ENCODE data around the gene SPRR2G.

DNA sequence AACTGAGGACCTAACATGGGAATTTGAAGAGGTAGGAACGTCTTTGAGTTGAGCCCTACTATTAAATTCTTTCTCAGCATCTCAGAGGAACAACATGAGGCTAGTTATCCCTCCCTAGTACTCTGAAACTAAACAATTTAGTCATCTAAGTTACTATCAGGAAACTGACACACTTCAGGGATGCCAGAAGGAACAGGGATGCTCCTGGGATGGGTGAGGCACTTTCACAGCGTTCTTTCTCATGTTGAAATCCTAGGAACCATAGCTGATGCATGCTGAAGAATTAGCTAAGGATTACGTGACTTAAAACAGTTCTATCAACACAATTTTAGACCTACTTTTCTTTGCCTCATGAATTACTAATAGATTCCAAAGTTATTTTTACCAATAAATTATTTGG, 1.8 kb upstream of the SPRR2G start:
- TF ChIP-seq, protein P1, sequence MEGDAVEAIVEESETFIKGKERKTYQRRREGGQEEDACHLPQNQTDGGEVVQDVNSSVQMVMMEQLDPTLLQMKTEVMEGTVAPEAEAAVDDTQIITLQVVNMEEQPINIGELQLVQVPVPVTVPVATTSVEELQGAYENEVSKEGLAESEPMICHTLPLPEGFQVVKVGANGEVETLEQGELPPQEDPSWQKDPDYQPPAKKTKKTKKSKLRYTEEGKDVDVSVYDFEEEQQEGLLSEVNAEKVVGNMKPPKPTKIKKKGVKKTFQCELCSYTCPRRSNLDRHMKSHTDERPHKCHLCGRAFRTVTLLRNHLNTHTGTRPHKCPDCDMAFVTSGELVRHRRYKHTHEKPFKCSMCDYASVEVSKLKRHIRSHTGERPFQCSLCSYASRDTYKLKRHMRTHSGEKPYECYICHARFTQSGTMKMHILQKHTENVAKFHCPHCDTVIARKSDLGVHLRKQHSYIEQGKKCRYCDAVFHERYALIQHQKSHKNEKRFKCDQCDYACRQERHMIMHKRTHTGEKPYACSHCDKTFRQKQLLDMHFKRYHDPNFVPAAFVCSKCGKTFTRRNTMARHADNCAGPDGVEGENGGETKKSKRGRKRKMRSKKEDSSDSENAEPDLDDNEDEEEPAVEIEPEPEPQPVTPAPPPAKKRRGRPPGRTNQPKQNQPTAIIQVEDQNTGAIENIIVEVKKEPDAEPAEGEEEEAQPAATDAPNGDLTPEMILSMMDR (IDR thresholded peaks at IDR 0.05): no peak
- TF ChIP-seq POLR2A (IDR thresholded peaks at IDR 0.05) (no peak), EP300 (IDR thresholded peaks at IDR 0.05) (no peak)

Data from ovary (tissue), 3 donors.